HG03354 (cell line): ENCODE measurements around the gene AEN.

Source experiments
- ATAC-seq: cut with Tn5 transposase; IDR thresholded peaks from one replicate; pipeline ENCODE4 v1.9.1; 2021; ENCODE audit warnings: mild to moderate bottlenecking; ENCODE audit not compliant: unreplicated experiment, poor library complexity, severe bottlenecking

Gene AEN

GRCh38 chr15:88620995-88621772, at the start of gene AEN:
AEN (plus strand) TSS chr15:88621340; CDS start chr15:88626210, 4,870 bp downstream.
- ATAC-seq: peak; percentile 95

- ATAC-seq: no peak
Measured at GRCh38 chr15:88571852-88572259, 49.3 kb upstream of the AEN start.

- no peak for ATAC-seq
Measured at GRCh38 chr15:88574077-88574476, 47.1 kb upstream of the AEN start.

- ATAC-seq: no peak
Measured at GRCh38 chr15:88574655-88575054, 46.5 kb upstream of the AEN start.

GRCh38 chr15:88579322-88579721, 41.8 kb upstream of the AEN start:
- no peak for ATAC-seq

GRCh38 chr15:88580532-88580931, 40.6 kb upstream of the AEN start:
- ATAC-seq: no peak

GRCh38 chr15:88586401-88587162, 34.6 kb upstream of the AEN start:
- ATAC-seq: no peak

GRCh38 chr15:88590759-88591158, 30.4 kb upstream of the AEN start:
- ATAC-seq: no peak

GRCh38 chr15:88591384-88591783, 29.8 kb upstream of the AEN start:
- no peak for ATAC-seq

- no peak for ATAC-seq
Measured at GRCh38 chr15:88603885-88604284, 17.3 kb upstream of the AEN start.

GRCh38 chr15:88604381-88605188, 16.6 kb upstream of the AEN start:
- no peak for ATAC-seq

- no peak for ATAC-seq
Measured at GRCh38 chr15:88605189-88606069, 15.7 kb upstream of the AEN start.

- ATAC-seq: no peak
Measured at GRCh38 chr15:88606070-88606794, 14.9 kb upstream of the AEN start.

- ATAC-seq: no peak
Measured at GRCh38 chr15:88607951-88608350, 13.2 kb upstream of the AEN start.

- ATAC-seq: no peak
Measured at GRCh38 chr15:88608607-88609181, 12.4 kb upstream of the AEN start.

- ATAC-seq: no peak
Measured at GRCh38 chr15:88609344-88610090, 11.6 kb upstream of the AEN start.

GRCh38 chr15:88610701-88611231, 10.4 kb upstream of the AEN start:
- ATAC-seq: no peak
